ENCODE results near the gene IMMP2L.
"Not testable (repeated sequence)": the region's sequence is repeated elsewhere in the genome, so short reads cannot be mapped to it uniquely, and the experiment has no call there.

Gene IMMP2L

DNA sequence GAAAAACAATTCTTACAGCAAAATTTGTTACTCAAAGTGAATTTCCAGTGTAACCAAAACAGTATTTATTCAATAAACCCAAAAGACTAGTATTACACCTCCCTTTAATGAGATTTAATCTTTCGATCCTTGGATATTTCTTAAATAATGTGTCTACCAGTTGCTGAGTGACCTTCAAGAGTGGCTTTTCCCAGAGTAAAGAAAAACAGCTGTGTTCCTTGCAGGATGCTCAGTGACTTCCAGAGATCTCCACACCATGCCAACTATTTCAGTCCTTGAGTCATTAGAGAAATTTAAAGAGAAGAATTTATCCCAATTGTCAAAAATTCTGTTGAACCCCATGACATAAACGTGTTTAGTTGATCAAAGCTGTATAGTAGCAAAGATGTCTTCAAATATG is 44.0 kb downstream of the IMMP2L start:
- H3K9me3 ChIP-seq (ENCODE audit: control insufficient read depth, insufficient read depth, low read length): no peaks in the 10 kb centered on the region
- H3K4me1 ChIP-seq (ENCODE audit: control insufficient read depth, insufficient read depth, low read length): no peaks in the 10 kb centered on the region
- no peaks in the 10 kb centered on the region for H3K27me3 ChIP-seq (ENCODE audit: control insufficient read depth, insufficient read depth, low read length)
- no peak overlapping the region for H3K4me3 ChIP-seq (ENCODE audit: low read depth, low read length)
- no peaks in the 10 kb centered on the region for H3K36me3 ChIP-seq (ENCODE audit: control insufficient read depth, insufficient read depth, low read length)
- H3K9ac ChIP-seq (ENCODE audit: low read depth, low read length): no peak overlapping the region

DNA sequence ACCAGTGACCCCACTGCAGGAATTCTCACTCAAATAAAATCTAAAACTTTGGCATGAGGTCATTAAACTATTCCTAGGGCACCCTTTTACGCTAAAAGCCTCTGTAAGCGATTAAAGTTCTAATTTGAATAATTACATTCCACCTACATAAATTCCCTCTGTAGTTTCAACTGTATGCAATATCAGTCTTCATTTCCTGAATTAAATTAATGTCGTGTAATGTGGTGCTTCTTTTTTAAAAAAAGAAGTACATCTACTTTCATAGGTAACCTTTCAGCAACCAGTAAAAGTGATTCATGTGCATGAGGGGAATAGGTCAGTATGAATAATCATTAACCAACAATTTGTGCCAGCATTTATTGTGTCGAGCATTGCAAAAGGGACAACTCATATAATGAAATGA is 44.7 kb downstream of the IMMP2L start:
- no peaks in the 10 kb centered on the region for H3K4me1 ChIP-seq (ENCODE audit: control insufficient read depth, insufficient read depth, low read length)
- H3K4me3 ChIP-seq (ENCODE audit: low read depth, low read length): no peak overlapping the region
- no peaks in the 10 kb centered on the region for H3K27me3 ChIP-seq (ENCODE audit: control insufficient read depth, insufficient read depth, low read length)
- no peaks in the 10 kb centered on the region for H3K36me3 ChIP-seq (ENCODE audit: control insufficient read depth, insufficient read depth, low read length)
- H3K9ac ChIP-seq (ENCODE audit: low read depth, low read length): no peak overlapping the region
- H3K9me3 ChIP-seq (ENCODE audit: control insufficient read depth, insufficient read depth, low read length): no peaks in the 10 kb centered on the region

- Histone ChIP-seq H3K27me3 (ENCODE audit: control insufficient read depth, insufficient read depth, low read length) (no peaks in the 10 kb centered on the region), H3K9ac (ENCODE audit: low read depth, low read length) (no peak overlapping the region), H3K4me3 (ENCODE audit: low read depth, low read length) (no peak overlapping the region), H3K36me3 (ENCODE audit: control insufficient read depth, insufficient read depth, low read length) (no peaks in the 10 kb centered on the region), H3K9me3 (ENCODE audit: control insufficient read depth, insufficient read depth, low read length) (no peaks in the 10 kb centered on the region), H3K4me1 (ENCODE audit: control insufficient read depth, insufficient read depth, low read length) (no peaks in the 10 kb centered on the region)
Observed at GRCh38 chr7:111516612-111517011, 45.7 kb downstream of the IMMP2L start.

DNA sequence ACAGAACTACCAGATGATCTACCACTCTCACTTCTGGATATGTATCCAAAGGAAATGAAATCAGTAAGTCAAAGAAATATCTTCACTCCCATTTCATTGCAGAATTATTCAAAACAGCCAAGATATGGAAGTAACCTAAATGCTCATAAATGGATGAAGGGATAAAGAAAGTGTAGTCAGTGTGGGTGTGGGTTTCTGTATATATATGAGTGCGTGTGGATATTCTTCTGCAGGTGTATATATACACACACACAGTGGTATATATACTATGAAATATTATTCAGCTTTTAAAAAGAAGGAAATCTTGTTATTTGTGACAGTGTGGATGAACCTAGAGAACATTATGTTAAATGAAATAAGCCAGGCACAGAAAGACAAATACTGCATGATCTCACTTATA is 48.7 kb downstream of the IMMP2L start:
- Histone ChIP-seq H3K27me3 (ENCODE audit: control insufficient read depth, insufficient read depth, low read length) (no peaks in the 10 kb centered on the region), H3K4me1 (ENCODE audit: control insufficient read depth, insufficient read depth, low read length) (no peaks in the 10 kb centered on the region), H3K4me3 (ENCODE audit: low read depth, low read length) (no peak overlapping the region), H3K9ac (ENCODE audit: low read depth, low read length) (no peak overlapping the region), H3K9me3 (ENCODE audit: control insufficient read depth, insufficient read depth, low read length) (no peaks in the 10 kb centered on the region), H3K36me3 (ENCODE audit: control insufficient read depth, insufficient read depth, low read length) (no peaks in the 10 kb centered on the region)

GRCh38 chr7:111511845-111512244 is 50.4 kb downstream of the IMMP2L start:
- Histone ChIP-seq H3K9me3 (ENCODE audit: control insufficient read depth, insufficient read depth, low read length) (no peaks in the 10 kb centered on the region), H3K9ac (ENCODE audit: low read depth, low read length) (no peak overlapping the region), H3K4me1 (ENCODE audit: control insufficient read depth, insufficient read depth, low read length) (no peaks in the 10 kb centered on the region), H3K27me3 (ENCODE audit: control insufficient read depth, insufficient read depth, low read length) (no peaks in the 10 kb centered on the region), H3K4me3 (ENCODE audit: low read depth, low read length) (no peak overlapping the region), H3K36me3 (ENCODE audit: control insufficient read depth, insufficient read depth, low read length) (no peaks in the 10 kb centered on the region)

DNA sequence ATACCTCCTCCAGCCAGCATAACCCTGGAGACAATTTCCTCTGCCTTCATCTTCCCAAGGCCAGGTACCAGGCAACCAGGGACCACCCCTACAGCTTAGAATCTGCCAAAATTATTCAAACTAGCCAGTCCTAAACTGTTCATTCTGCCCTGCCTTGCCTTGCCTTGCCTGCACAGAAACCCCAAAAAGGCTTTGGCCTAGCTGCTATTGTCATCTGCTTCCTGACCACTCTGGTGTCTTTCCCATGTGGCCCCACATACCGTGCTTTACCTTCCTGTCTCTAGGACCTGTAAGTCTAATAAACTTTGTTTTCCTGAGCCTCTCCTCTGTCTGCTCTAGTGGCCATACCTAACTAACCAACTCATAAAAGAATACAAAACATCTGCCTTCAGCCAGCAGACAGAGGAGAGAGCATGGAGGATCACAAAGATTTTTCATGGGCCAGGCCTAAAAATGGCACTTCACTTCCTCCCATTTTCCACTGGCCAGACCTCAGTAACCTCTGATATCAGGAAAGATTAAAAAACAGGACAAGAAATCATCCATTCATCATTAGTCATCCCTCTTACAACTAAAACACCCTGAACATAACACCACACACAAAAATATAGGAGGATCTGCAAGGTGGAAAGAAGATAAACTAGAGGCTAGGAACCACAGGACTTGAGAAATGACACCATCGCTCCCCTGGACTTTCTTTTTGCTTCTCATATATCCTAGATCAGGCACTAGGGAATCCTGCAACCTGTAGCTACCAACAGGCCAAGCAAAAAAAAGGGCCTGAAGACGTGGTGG is 51.5 kb downstream of the IMMP2L start:
- H3K9me3 ChIP-seq (ENCODE audit: control insufficient read depth, insufficient read depth, low read length): no peaks in the 10 kb centered on the region
- no peak overlapping the region for H3K9ac ChIP-seq (ENCODE audit: low read depth, low read length)
- no peaks in the 10 kb centered on the region for H3K36me3 ChIP-seq (ENCODE audit: control insufficient read depth, insufficient read depth, low read length)
- no peaks in the 10 kb centered on the region for H3K27me3 ChIP-seq (ENCODE audit: control insufficient read depth, insufficient read depth, low read length)
- H3K4me1 ChIP-seq (ENCODE audit: control insufficient read depth, insufficient read depth, low read length): no peaks in the 10 kb centered on the region
- H3K4me3 ChIP-seq (ENCODE audit: low read depth, low read length): no peak overlapping the region

DNA sequence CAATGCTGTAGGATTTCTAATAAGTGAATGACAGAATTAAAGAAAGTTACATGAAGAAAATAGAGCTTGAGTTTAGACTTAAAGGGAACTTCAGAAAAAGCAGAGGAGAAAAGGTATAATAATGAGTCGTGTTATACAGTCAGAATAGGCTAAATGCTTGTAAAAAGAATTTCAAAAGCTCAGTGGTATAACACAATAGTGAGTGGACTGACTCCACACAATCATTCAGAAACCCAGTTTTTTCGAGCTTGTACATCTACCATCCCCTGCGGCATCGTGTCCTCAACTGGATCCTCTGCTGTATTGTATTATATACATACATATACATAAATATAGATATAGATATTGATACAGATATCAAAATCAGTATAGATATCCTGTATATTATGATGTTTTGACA is 52.2 kb downstream of the IMMP2L start:
- Histone ChIP-seq H3K9ac (ENCODE audit: low read depth, low read length) (no peak overlapping the region), H3K4me3 (ENCODE audit: low read depth, low read length) (no peak overlapping the region), H3K4me1 (ENCODE audit: control insufficient read depth, insufficient read depth, low read length) (no peaks in the 10 kb centered on the region), H3K27me3 (ENCODE audit: control insufficient read depth, insufficient read depth, low read length) (no peaks in the 10 kb centered on the region), H3K9me3 (ENCODE audit: control insufficient read depth, insufficient read depth, low read length) (no peaks in the 10 kb centered on the region), H3K36me3 (ENCODE audit: control insufficient read depth, insufficient read depth, low read length) (no peaks in the 10 kb centered on the region)

DNA sequence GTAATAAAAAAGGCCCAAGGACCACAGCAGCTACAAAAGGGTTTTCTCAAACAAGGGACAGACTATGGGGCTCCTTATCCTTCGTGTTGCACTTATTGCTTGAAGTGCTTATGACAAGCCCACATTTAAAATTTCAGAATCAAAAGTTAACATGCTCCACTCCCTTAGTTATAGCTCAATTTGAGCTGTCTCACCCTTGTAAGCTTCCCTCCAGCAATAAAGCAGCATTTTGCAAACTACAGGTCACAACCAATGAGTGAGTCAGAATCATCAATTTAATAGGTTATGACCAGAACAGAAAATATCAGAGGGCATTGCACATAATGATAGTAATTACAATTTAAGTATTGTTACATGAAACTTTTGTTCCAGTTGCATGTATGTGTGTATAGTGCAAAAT is 53.0 kb downstream of the IMMP2L start:
- no peak overlapping the region for H3K9ac ChIP-seq (ENCODE audit: low read depth, low read length)
- H3K36me3 ChIP-seq (ENCODE audit: control insufficient read depth, insufficient read depth, low read length): no peaks in the 10 kb centered on the region
- no peaks in the 10 kb centered on the region for H3K9me3 ChIP-seq (ENCODE audit: control insufficient read depth, insufficient read depth, low read length)
- H3K4me1 ChIP-seq (ENCODE audit: control insufficient read depth, insufficient read depth, low read length): no peaks in the 10 kb centered on the region
- no peak overlapping the region for H3K4me3 ChIP-seq (ENCODE audit: low read depth, low read length)
- H3K27me3 ChIP-seq (ENCODE audit: control insufficient read depth, insufficient read depth, low read length): no peaks in the 10 kb centered on the region

- no peaks in the 10 kb centered on the region for H3K36me3 ChIP-seq (ENCODE audit: control insufficient read depth, insufficient read depth, low read length)
- no peaks in the 10 kb centered on the region for H3K27me3 ChIP-seq (ENCODE audit: control insufficient read depth, insufficient read depth, low read length)
- H3K9ac ChIP-seq (ENCODE audit: low read depth, low read length): no peak overlapping the region
- H3K4me1 ChIP-seq (ENCODE audit: control insufficient read depth, insufficient read depth, low read length): no peaks in the 10 kb centered on the region
- no peaks in the 10 kb centered on the region for H3K9me3 ChIP-seq (ENCODE audit: control insufficient read depth, insufficient read depth, low read length)
- H3K4me3 ChIP-seq (ENCODE audit: low read depth, low read length): no peak overlapping the region
Observed at GRCh38 chr7:111508387-111508786, 53.9 kb downstream of the IMMP2L start.

DNA sequence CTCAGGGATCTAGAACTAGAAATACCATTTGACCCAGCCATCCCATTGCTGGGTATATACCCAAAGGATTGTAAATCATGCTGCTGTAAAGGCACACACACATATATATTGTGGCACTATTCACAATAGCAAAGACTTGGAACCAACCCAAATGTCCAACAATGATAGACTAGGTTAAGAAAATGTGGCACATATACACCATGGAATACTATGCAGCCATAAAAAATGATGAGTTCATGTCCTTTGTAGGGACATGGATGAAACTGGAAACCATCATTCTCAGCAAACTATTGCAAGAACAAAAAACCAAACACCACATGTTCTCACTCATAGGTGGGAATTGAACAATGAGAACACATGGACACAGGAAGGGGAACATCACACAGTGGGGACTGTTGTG is 56.9 kb downstream of the IMMP2L start:
- not testable (repeated sequence) for H3K9ac ChIP-seq (ENCODE audit: low read depth, low read length); H3K36me3 ChIP-seq (ENCODE audit: control insufficient read depth, insufficient read depth, low read length); H3K4me3 ChIP-seq (ENCODE audit: low read depth, low read length); H3K27me3 ChIP-seq (ENCODE audit: control insufficient read depth, insufficient read depth, low read length); H3K4me1 ChIP-seq (ENCODE audit: control insufficient read depth, insufficient read depth, low read length); H3K9me3 ChIP-seq (ENCODE audit: control insufficient read depth, insufficient read depth, low read length)

DNA sequence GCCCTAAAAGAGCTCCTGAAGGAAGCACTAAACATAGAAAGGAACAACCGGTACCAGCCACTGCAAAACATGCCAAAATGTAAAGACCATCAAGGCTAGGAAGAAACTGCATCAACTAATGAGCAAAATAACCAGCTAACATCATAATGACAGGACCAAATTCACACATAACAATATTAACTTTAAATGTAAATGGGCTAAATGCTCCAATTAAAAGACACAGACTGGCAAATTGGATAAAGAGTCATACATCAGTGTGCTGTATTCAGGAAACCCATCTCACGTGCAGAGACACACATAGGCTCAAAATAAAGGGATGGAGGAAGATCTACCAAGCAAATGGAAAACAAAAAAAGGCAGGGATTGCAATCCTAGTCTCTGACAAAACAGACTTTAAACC is 60.5 kb downstream of the IMMP2L start:
- H3K9me3 ChIP-seq (ENCODE audit: control insufficient read depth, insufficient read depth, low read length); H3K9ac ChIP-seq (ENCODE audit: low read depth, low read length); H3K4me3 ChIP-seq (ENCODE audit: low read depth, low read length); H3K36me3 ChIP-seq (ENCODE audit: control insufficient read depth, insufficient read depth, low read length); H3K27me3 ChIP-seq (ENCODE audit: control insufficient read depth, insufficient read depth, low read length); H3K4me1 ChIP-seq (ENCODE audit: control insufficient read depth, insufficient read depth, low read length): not testable (repeated sequence)

DNA sequence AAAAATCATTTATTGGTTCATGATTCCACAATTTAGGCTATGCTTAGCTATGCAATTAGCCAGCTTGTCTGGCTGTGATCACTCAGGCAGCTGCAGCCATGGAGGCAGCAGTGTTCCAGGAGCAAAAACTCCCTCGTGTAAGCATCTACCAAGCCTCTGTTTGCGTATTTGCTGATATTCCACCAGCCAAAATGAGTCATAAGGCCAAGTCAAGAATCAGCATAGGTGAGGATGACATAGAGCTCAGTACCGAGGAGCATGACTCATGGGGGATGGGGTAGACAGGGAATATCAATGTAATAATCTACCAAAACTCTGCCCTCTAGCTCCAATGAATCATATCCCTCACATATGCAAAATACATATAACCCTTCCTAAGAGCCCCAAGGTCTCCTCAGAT is 63.3 kb downstream of the IMMP2L start:
- H3K27me3 ChIP-seq (ENCODE audit: control insufficient read depth, insufficient read depth, low read length): no peaks in the 10 kb centered on the region
- H3K36me3 ChIP-seq (ENCODE audit: control insufficient read depth, insufficient read depth, low read length): peaks cover 2% of the 10 kb centered on the region
- H3K4me1 ChIP-seq (ENCODE audit: control insufficient read depth, insufficient read depth, low read length): no peaks in the 10 kb centered on the region
- no peak overlapping the region for H3K4me3 ChIP-seq (ENCODE audit: low read depth, low read length)
- H3K9ac ChIP-seq (ENCODE audit: low read depth, low read length): no peak overlapping the region
- H3K9me3 ChIP-seq (ENCODE audit: control insufficient read depth, insufficient read depth, low read length): no peaks in the 10 kb centered on the region
